ENCODE measurements around the gene STAT4. TPM values are rescaled to one million over a fixed set of nuclear protein-coding genes. Genes with fewer than 3 reads are reported as not detected.

Gene STAT4
- total RNA-seq, 1 donor from 2014 or later: 0.46 TPM

DNA sequence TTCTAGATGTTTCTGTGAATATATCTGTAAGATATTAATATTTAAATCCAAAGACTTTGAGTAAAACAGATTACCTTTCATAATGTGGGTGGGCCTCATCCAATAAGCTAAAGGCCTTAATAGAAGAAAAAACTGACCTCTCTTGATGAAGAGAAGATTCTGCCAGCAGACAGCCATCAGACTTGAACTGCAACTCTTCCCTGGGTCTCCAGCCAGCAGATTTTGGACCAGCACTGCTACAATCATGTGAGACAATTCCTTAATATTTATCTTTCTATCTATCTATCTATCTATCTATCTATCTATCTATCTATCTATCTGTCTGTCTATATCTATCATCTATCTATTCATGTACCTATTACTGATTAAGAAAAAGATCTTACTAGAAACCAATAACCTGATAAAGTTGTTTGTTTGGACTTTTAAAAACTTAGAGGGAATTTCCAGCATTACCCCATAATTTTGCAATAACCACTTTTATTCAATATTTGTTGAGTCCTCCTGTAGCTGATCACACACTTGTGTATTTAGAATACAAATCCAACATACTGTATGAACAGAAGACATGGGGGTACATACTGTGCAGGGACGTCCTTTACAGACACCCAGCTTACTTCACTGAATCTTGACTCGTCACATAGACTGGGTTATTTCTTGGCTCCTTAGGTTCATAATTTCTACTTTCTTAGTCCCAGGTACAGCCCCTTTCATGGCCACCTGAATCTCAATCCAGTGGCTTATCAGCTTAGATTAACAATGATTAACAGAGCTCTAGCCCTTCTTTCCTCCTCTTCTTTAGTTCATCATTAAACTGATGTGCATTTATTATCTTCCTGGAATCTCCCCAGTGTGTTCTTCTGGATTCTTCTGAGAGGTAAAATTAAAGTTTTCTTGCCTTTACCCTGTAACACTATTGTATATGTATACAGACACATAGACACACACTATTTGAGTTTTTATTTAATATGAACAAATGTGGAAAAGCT lies 27.2 kb upstream of the STAT4 start:
- TF ChIP-seq, protein P1, sequence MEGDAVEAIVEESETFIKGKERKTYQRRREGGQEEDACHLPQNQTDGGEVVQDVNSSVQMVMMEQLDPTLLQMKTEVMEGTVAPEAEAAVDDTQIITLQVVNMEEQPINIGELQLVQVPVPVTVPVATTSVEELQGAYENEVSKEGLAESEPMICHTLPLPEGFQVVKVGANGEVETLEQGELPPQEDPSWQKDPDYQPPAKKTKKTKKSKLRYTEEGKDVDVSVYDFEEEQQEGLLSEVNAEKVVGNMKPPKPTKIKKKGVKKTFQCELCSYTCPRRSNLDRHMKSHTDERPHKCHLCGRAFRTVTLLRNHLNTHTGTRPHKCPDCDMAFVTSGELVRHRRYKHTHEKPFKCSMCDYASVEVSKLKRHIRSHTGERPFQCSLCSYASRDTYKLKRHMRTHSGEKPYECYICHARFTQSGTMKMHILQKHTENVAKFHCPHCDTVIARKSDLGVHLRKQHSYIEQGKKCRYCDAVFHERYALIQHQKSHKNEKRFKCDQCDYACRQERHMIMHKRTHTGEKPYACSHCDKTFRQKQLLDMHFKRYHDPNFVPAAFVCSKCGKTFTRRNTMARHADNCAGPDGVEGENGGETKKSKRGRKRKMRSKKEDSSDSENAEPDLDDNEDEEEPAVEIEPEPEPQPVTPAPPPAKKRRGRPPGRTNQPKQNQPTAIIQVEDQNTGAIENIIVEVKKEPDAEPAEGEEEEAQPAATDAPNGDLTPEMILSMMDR (IDR thresholded peaks at IDR 0.05; ENCODE audit: insufficient read depth, low read length, poor library complexity, severe bottlenecking): no peak
- Histone ChIP-seq H3K27me3 (ENCODE audit: control insufficient read depth, insufficient read depth, low read length) (no peaks in the 10 kb centered on the region), H3K4me3 (ENCODE audit: low read depth, low read length) (no peak overlapping the region), H3K36me3 (ENCODE audit: control insufficient read depth, insufficient read depth, low read length) (no peaks in the 10 kb centered on the region)
- no peak for DNase-seq (ENCODE audit: low read depth)

DNA sequence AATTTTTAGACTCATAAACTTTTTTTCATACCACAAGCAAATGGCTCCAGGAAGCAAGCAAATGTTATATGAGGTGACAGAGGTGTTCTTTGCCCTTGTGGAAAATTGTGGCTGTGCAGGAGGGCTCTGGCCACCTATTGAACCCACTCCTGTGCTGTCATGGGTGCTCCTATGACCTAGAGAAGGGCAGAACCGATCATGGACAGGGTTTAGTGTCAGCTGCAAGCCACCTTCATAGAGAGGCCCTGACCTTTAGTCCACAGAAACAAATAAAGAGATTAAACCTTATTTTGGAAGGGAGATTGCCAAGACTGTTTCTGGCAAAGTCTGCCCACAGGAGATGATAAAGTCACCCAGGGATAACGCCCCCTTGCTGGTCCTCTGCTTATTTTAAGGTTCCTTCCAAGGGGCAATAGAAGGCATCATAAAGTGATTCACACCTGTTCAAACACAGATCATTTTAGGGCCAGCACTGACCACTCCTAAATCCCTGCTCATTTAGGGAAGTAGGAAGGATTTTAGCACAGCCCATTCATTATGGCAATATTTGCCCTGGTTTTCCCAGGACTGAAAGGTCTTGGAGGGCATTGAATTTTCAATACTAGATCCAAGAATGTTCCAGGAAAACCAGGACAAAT lies 26.1 kb upstream of the STAT4 start:
- Histone ChIP-seq H3K4me3 (ENCODE audit: low read depth, low read length) (no peak overlapping the region), H3K27me3 (ENCODE audit: control insufficient read depth, insufficient read depth, low read length) (no peaks in the 10 kb centered on the region), H3K36me3 (ENCODE audit: control insufficient read depth, insufficient read depth, low read length) (no peaks in the 10 kb centered on the region)
- no peak for DNase-seq (ENCODE audit: low read depth)
- TF ChIP-seq, protein P1 (IDR thresholded peaks at IDR 0.05; ENCODE audit: insufficient read depth, low read length, poor library complexity, severe bottlenecking): no peak

DNA sequence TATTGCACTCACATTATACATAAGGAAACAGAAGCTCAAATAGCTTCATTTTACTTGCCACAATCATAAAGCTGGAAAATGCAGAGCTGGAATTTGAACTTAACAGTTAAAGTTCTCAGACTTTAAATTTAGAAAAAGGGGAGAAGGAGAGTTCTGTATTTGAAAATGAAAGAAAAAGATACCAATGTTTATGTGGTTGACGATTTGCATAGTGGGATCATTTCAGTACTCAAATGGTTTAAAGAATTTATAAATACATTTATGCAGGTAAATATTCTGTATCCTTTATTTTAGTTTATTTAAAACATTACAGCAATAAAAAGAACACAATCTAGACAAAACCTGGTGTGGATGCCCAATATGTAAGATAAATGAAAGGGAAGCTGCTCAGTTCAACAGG lies 25.5 kb upstream of the STAT4 start:
- H3K4me3 ChIP-seq (ENCODE audit: low read depth, low read length): no peak overlapping the region
- no peak for DNase-seq (ENCODE audit: low read depth)
- H3K27me3 ChIP-seq (ENCODE audit: control insufficient read depth, insufficient read depth, low read length): no peaks in the 10 kb centered on the region
- no peaks in the 10 kb centered on the region for H3K36me3 ChIP-seq (ENCODE audit: control insufficient read depth, insufficient read depth, low read length)
- TF ChIP-seq, protein P1 (IDR thresholded peaks at IDR 0.05; ENCODE audit: insufficient read depth, low read length, poor library complexity, severe bottlenecking): no peak

DNA sequence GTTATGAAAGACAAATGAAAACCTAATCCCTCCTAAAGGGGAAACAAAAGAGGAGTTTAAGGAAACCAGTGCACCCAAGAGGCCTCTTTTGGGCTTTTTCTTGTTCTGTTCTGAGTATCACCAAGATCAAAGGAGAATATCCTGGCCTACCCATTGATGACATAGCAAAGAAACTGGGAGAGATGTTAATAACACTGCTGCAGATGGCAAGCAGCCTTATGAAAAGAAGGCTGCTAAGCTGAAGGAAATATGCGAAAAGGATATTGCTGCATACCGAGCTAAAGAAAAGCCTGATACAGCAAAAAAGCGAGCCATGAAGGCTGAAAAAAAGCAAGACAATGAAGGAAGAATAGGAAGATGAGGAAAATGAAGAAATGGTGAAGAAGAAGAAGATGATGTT lies 23.6 kb upstream of the STAT4 start:
- Histone ChIP-seq H3K4me3 (ENCODE audit: low read depth, low read length) (no peak overlapping the region), H3K27me3 (ENCODE audit: control insufficient read depth, insufficient read depth, low read length) (no peaks in the 10 kb centered on the region), H3K36me3 (ENCODE audit: control insufficient read depth, insufficient read depth, low read length) (no peaks in the 10 kb centered on the region)
- DNase-seq (ENCODE audit: low read depth): no peak
- TF ChIP-seq, protein P1 (IDR thresholded peaks at IDR 0.05; ENCODE audit: insufficient read depth, low read length, poor library complexity, severe bottlenecking): no peak

DNA sequence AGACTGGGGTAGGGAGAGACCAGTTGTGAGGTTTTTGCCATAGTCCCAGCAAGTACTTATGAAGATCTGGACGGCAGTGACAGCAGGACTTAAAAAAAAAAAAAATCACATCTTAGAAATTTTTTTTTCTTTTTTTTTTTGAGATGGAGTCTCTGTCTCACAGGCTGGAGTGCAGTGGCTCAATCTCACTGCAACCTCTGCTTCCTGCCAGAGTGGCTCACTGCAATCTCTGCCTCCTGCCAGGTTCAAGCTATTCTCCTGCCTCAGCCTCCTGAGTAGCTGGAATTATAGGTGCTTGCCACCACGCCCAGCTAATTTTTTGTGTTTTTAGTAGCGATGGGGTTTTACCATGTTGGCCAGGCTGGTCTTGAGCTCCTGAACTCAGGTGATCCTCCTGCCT lies 22.4 kb upstream of the STAT4 start:
- TF ChIP-seq, protein P1 (IDR thresholded peaks at IDR 0.05; ENCODE audit: insufficient read depth, low read length, poor library complexity, severe bottlenecking): no peak
- Histone ChIP-seq H3K27me3 (ENCODE audit: control insufficient read depth, insufficient read depth, low read length) (no peaks in the 10 kb centered on the region), H3K36me3 (ENCODE audit: control insufficient read depth, insufficient read depth, low read length) (no peaks in the 10 kb centered on the region), H3K4me3 (ENCODE audit: low read depth, low read length) (no peak overlapping the region)
- no peak for DNase-seq (ENCODE audit: low read depth)

All from kidney epithelial cell (primary cell).